B cell (primary cell): ENCODE measurements around the gene MYH15. TPM values are rescaled to one million over a fixed set of nuclear protein-coding genes. Genes with fewer than 3 reads are reported as not detected.

ENCODE experiments used
- ATAC-seq: fragments of 200-7000 bp; cut with Tn5 transposase; one replicate; pipeline ENCODE4 v1.10.0; 2021; ENCODE audit warnings: low read depth, mild to moderate bottlenecking, moderate number of reproducible peaks, moderate library complexity
- CTCF ChIA-PET: fragments of 350-600 bp; sonication (Branson Sonifier 250); formaldehyde crosslinking; loops from one replicate; lab custom pipeline; 2021; ENCODE audit warnings: antibody characterized with exemption, inconsistent platforms; lab: Charles Lee
- POLR2A ChIA-PET: fragments of 350-600 bp; sonication (Branson Sonifier 250); formaldehyde crosslinking; loops from one replicate; lab custom pipeline; 2021; ENCODE audit warnings: antibody characterized with exemption; lab: Charles Lee
- DNase-seq: peaks from one replicate; pipeline ENCODE4 v3.0.0; 2013
- H2AFZ ChIP-seq: 2 replicates; pipeline ENCODE4 v1.6.1; 2012; ENCODE audit warnings: mild to moderate bottlenecking, low read depth, low read length; ENCODE audit not compliant: insufficient read depth, poor library complexity, severe bottlenecking
- H3K27ac ChIP-seq, 2 donors: 1 replicate in 1 of 2; 2 replicates in 1 of 2; pipeline ENCODE4 v1.5.1; 2012 to 2013; ENCODE audit warnings: low read length in 2 of 2, mild to moderate bottlenecking in 2 of 2, moderate library complexity in 1 of 2
- H3K27me3 ChIP-seq, 4 experiments: fragments of 200-600 bp in 1 of 4; sonication (generic) in 1 of 4; replicated peaks in 1 of 4; 1 replicate in 2 of 4; 2 replicates in 2 of 4; pipeline versions ENCODE4 v1.6.1 to v1.7.0; 2013 to 2016; ENCODE audit warnings: low read length in 3 of 4, mild to moderate bottlenecking in 2 of 4, mixed read lengths in 1 of 4, moderate library complexity in 1 of 4; ENCODE audit not compliant: insufficient read depth in 4 of 4, control insufficient read depth in 3 of 4; ENCODE audit errors: control extremely low read depth in 1 of 4
- H3K36me3 ChIP-seq, 2 experiments: replicated peaks in 1 of 2; 1 replicate in 1 of 2; 2 replicates in 1 of 2; pipeline versions ENCODE4 v1.6.1 to v1.7.1; 2013; ENCODE audit warnings: low read length in 1 of 2; ENCODE audit not compliant: insufficient read depth in 2 of 2, control insufficient read depth in 1 of 2; ENCODE audit errors: control extremely low read depth in 1 of 2, extremely low read depth in 1 of 2
- H3K4me1 ChIP-seq, 2 donors: fragments of 200-600 bp in 1 of 2; sonication (generic) in 1 of 2; 1 replicate in 1 of 2; 2 replicates in 1 of 2; pipeline versions ENCODE4 v1.5.1 to v1.6.1; 2013 to 2017; ENCODE audit warnings: low read length in 2 of 2; ENCODE audit not compliant: control insufficient read depth in 2 of 2, insufficient read depth in 2 of 2
- H3K4me2 ChIP-seq: replicated peaks from 2 replicates; pipeline ENCODE3; 2012; ENCODE audit warnings: mild to moderate bottlenecking, low read depth, low read length; ENCODE audit not compliant: poor library complexity, severe bottlenecking
- H3K4me3 ChIP-seq, 5 experiments: fragments of 200-600 bp in 1 of 5; sonication (generic) in 1 of 5; 1 replicate in 3 of 5; 2 replicates in 2 of 5; pipeline versions ENCODE4 v1.5.1 to v1.7.0; 2011 to 2016; ENCODE audit warnings: low read length in 4 of 5, mild to moderate bottlenecking in 4 of 5, low read depth in 2 of 5, control low read depth in 1 of 5, moderate library complexity in 1 of 5; ENCODE audit not compliant: insufficient read depth in 1 of 5; ENCODE audit errors: control extremely low read depth in 1 of 5, extremely low read depth in 1 of 5
- H3K79me2 ChIP-seq: fragments of 200-600 bp; sonication (generic); one replicate; pipeline ENCODE4 v1.6.0; 2016; ENCODE audit warnings: low read length; ENCODE audit not compliant: control insufficient read depth, insufficient read depth
- H3K9ac ChIP-seq: fragments of 200-600 bp; sonication (generic); 2 replicates; pipeline ENCODE4 v1.6.1; 2017; ENCODE audit warnings: mild to moderate bottlenecking, low read length, moderate library complexity
- H3K9me3 ChIP-seq, 3 donors: one replicate each; pipeline versions ENCODE4 v1.6.1 to v1.7.1; 2013; ENCODE audit warnings: low read length in 2 of 3; ENCODE audit not compliant: control insufficient read depth in 2 of 3, insufficient read depth in 1 of 3; ENCODE audit errors: control extremely low read depth in 1 of 3
- H4K20me1 ChIP-seq: 2 replicates; pipeline ENCODE4 v1.6.0; 2012; ENCODE audit warnings: mild to moderate bottlenecking, low read length; ENCODE audit not compliant: insufficient read depth, control insufficient read depth, poor library complexity, severe bottlenecking
- H3K27ac Mint-ChIP-seq: one replicate; pipeline ENCODE4 v1.8.0; 2021; ENCODE audit warnings: mixed read lengths
- H3K27me3 Mint-ChIP-seq: one replicate; pipeline ENCODE4 v1.8.0; 2021; ENCODE audit warnings: mixed read lengths
- H3K4me1 Mint-ChIP-seq: one replicate; pipeline ENCODE4 v1.8.0; 2021; ENCODE audit warnings: mixed read lengths
- H3K4me3 Mint-ChIP-seq: one replicate; pipeline ENCODE4 v1.8.0; 2021; ENCODE audit warnings: mixed read lengths
- H3K9me3 Mint-ChIP-seq: one replicate; pipeline ENCODE4 v1.8.0; 2022; ENCODE audit warnings: mixed read lengths; ENCODE audit not compliant: insufficient read depth
- EZH2 ChIP-seq: IDR thresholded peaks from 2 replicates; pipeline ENCODE4 v1.6.1; 2012; ENCODE audit warnings: borderline replicate concordance, low read depth, mild to moderate bottlenecking, moderate library complexity, low read length; ENCODE audit not compliant: insufficient read depth, poor library complexity, severe bottlenecking
- whole genome bisulfite sequencing: methylation state at CpG from one replicate; pipeline ENCODE4 v1.1.5; 2013; ENCODE audit warnings: missing lambda C conversion rate; ENCODE audit not compliant: insufficient coverage; 5-methylcytosine and 5-hydroxymethylcytosine counted together
- intact Hi-C: fragments of 100-400 bp; cut with micrococcal nuclease; formaldehyde crosslinking; loops from one replicate; pipeline ENCODE4 v1.10.0; 2022
- polyA plus RNA-seq: library from polyadenylated mRNA; depleted of rRNA; stranded (reverse); fragments of >200 nt; gene quantifications from 2 replicates; pipeline ENCODE4 v1.2.3, GENCODE V29; 2012
- total RNA-seq, 2 donors: library from RNA; stranded (reverse); fragments of 120-200 nt in 1 of 2; gene quantifications; 1 replicate in 1 of 2; 2 replicates in 1 of 2; pipeline versions ENCODE4 v1.2.3 to v1.2.4, GENCODE V29; 2013 to 2022
- TF ChIP-seq, protein P1 (sequence below): fragments of 200-600 bp; IDR thresholded peaks from one replicate; pipeline ENCODE4 v1.8.0; 2022; ENCODE audit warnings: antibody characterized with exemption, mild to moderate bottlenecking

MYH15 gene
- total and polyA plus RNA-seq, 2 donors (not counting 1 experiment from before 2014, with no cell fraction given): 0.06 TPM; not detected in 1

DNA sequence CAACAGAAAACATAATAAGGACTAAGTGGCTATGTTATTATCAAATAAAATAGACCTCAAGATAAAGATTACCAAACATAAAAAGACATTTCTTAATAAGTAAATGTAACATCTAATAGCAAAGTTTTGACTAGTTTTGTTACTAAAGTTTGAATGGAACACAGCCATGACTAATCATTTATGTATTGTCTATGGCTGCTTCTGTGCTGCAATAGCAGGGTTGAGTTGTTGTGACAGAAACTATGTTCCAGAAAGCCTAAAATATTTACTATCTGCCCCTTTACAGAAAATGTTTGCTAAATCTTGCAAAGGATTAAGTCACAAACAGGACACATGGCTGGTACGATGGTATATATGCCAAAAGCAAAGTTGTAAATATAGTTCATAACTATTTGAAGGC is 37.9 kb upstream of the MYH15 start:
- Histone ChIP-seq H3K9me3 (no peaks in the 10 kb centered on the region), H3K4me1 (peaks cover 0 to 12% of the 10 kb centered on the region in 2 donors), H3K36me3 (peaks cover 0 to 3% of the 10 kb centered on the region in 2 experiments), H3K4me3 (no peak overlapping the region), H3K79me2 (no peaks in the 10 kb centered on the region), H3K9ac (no peak overlapping the region), H3K4me2 (no peak overlapping the region), H2AFZ (no peak overlapping the region), H4K20me1 (no peaks in the 10 kb centered on the region), H3K27ac (no peak overlapping the region), H3K27me3 (no peaks in the 10 kb centered on the region)
- Mint-ChIP-seq H3K4me1 (peaks cover 17% of the 10 kb centered on the region), H3K4me3 (no peak overlapping the region), H3K9me3 (no peaks in the 10 kb centered on the region), H3K27ac (no peak overlapping the region), H3K27me3 (no peaks in the 10 kb centered on the region)
- ChIA-PET POLR2A (no interaction called here), CTCF (no interaction called here)
- intact Hi-C loops: loop anchor here (10.0 kb wide), 1 partner anchor 614 kb away; no protein-coding TSS in a partner anchor
- TF ChIP-seq, protein P1, sequence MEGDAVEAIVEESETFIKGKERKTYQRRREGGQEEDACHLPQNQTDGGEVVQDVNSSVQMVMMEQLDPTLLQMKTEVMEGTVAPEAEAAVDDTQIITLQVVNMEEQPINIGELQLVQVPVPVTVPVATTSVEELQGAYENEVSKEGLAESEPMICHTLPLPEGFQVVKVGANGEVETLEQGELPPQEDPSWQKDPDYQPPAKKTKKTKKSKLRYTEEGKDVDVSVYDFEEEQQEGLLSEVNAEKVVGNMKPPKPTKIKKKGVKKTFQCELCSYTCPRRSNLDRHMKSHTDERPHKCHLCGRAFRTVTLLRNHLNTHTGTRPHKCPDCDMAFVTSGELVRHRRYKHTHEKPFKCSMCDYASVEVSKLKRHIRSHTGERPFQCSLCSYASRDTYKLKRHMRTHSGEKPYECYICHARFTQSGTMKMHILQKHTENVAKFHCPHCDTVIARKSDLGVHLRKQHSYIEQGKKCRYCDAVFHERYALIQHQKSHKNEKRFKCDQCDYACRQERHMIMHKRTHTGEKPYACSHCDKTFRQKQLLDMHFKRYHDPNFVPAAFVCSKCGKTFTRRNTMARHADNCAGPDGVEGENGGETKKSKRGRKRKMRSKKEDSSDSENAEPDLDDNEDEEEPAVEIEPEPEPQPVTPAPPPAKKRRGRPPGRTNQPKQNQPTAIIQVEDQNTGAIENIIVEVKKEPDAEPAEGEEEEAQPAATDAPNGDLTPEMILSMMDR: no peak
- no peak for TF ChIP-seq EZH2
- ATAC-seq: no peak
- WGBS: no CpG with 5 or more reads among the region's 1 CpG
- no peak for DNase-seq

DNA sequence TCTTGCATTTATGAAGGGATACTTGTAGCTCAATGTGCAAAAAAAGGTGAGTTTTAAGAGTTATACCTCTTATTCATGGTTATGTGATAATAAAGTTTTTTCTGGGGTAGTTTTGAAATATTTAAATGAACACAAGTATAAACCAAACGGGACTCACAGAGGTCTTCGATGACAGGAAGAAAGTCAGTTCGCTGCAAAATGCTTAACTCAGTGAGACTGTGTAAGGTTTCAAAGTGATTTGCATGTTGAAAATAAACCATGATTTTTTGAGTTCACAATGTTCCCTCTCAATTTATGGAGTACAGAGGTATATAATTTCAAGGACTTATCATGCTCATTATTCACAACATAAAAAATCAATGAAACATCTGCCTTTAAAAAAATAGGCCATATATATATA is 36.3 kb upstream of the MYH15 start:
- H3K9ac ChIP-seq: peak overlapping the region; percentile 65
- peak overlapping the region; percentile 65 for H3K4me2 ChIP-seq
- ATAC-seq: no peak
- Mint-ChIP-seq H3K27ac (peak overlapping the region; percentile 1), H3K27me3 (no peaks in the 10 kb centered on the region), H3K4me1 (peaks cover 10% of the 10 kb centered on the region), H3K9me3 (no peaks in the 10 kb centered on the region), H3K4me3 (peak overlapping the region; percentile 67)
- peak overlapping the region; percentile 23 for H2AFZ ChIP-seq
- H3K27me3 ChIP-seq: no peaks in the 10 kb centered on the region
- peak overlapping the region in 1 of 2 donors; percentile 54 for H3K27ac ChIP-seq
- no peaks in the 10 kb centered on the region for H4K20me1 ChIP-seq
- peak overlapping the region in 4 of 5 experiments; percentile 5 to 44 (median 32) for H3K4me3 ChIP-seq
- no peaks in the 10 kb centered on the region for H3K9me3 ChIP-seq
- TF ChIP-seq, protein P1: no peak
- H3K36me3 ChIP-seq: peaks cover 0 to 1% of the 10 kb centered on the region in 2 experiments
- intact Hi-C loops: loop anchor here (10.0 kb wide), 1 partner anchor 612 kb away; no protein-coding TSS in a partner anchor
- no CpG with 5 or more reads among the region's 3 CpGs for WGBS
- H3K4me1 ChIP-seq: peaks cover 0 to 3% of the 10 kb centered on the region in 2 donors
- no peaks in the 10 kb centered on the region for H3K79me2 ChIP-seq
- peak; percentile 7 for DNase-seq
- ChIA-PET CTCF (interaction anchor here (1.2 kb wide), 1 partner anchor 57 kb away, joined by 3 read pairs; no protein-coding TSS in a partner anchor), POLR2A (no interaction called here)
